ENCODE results near the gene BRCA2.

The BRCA2 gene, protein sequence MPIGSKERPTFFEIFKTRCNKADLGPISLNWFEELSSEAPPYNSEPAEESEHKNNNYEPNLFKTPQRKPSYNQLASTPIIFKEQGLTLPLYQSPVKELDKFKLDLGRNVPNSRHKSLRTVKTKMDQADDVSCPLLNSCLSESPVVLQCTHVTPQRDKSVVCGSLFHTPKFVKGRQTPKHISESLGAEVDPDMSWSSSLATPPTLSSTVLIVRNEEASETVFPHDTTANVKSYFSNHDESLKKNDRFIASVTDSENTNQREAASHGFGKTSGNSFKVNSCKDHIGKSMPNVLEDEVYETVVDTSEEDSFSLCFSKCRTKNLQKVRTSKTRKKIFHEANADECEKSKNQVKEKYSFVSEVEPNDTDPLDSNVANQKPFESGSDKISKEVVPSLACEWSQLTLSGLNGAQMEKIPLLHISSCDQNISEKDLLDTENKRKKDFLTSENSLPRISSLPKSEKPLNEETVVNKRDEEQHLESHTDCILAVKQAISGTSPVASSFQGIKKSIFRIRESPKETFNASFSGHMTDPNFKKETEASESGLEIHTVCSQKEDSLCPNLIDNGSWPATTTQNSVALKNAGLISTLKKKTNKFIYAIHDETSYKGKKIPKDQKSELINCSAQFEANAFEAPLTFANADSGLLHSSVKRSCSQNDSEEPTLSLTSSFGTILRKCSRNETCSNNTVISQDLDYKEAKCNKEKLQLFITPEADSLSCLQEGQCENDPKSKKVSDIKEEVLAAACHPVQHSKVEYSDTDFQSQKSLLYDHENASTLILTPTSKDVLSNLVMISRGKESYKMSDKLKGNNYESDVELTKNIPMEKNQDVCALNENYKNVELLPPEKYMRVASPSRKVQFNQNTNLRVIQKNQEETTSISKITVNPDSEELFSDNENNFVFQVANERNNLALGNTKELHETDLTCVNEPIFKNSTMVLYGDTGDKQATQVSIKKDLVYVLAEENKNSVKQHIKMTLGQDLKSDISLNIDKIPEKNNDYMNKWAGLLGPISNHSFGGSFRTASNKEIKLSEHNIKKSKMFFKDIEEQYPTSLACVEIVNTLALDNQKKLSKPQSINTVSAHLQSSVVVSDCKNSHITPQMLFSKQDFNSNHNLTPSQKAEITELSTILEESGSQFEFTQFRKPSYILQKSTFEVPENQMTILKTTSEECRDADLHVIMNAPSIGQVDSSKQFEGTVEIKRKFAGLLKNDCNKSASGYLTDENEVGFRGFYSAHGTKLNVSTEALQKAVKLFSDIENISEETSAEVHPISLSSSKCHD (N-terminal part only)

DNA sequence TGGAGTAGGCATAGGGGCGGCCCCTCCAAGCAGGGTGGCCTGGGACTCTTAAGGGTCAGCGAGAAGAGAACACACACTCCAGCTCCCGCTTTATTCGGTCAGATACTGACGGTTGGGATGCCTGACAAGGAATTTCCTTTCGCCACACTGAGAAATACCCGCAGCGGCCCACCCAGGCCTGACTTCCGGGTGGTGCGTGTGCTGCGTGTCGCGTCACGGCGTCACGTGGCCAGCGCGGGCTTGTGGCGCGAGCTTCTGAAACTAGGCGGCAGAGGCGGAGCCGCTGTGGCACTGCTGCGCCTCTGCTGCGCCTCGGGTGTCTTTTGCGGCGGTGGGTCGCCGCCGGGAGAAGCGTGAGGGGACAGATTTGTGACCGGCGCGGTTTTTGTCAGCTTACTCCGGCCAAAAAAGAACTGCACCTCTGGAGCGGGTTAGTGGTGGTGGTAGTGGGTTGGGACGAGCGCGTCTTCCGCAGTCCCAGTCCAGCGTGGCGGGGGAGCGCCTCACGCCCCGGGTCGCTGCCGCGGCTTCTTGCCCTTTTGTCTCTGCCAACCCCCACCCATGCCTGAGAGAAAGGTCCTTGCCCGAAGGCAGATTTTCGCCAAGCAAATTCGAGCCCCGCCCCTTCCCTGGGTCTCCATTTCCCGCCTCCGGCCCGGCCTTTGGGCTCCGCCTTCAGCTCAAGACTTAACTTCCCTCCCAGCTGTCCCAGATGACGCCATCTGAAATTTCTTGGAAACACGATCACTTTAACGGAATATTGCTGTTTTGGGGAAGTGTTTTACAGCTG, at the start of gene BRCA2, which contains the start of gene ZAR1L:
TSS of gene BRCA2 (plus strand) at position 271 of the 790 bp plus-strand sequence. CDS start 953 bp downstream, outside the sequence.
TSS of gene ZAR1L (minus strand) at position 126 of the 790 bp plus-strand sequence. CDS start 3,438 bp downstream, outside the sequence.
- peak; percentile 90 for DNase-seq

DNA sequence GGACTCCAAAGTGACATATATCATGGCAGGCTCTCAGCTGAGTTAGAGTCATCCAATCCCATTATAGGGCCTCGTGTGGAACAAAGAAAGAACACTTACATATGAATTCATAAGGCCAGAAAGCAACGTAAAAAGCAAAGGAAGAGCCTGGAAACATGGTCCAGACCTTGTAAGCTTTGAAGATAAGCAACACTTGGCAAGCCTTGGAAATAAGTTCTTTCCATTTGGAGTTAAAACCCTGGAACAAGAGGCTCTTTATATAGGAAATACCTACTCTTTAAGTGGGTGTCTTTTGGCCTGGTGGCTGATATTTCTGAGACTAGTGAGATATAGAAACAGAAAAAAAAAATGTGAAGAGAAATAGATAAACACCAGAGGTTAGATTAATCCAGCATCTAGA, 49.6 kb upstream of the BRCA2 start:
- DNase-seq: no peak

DNA sequence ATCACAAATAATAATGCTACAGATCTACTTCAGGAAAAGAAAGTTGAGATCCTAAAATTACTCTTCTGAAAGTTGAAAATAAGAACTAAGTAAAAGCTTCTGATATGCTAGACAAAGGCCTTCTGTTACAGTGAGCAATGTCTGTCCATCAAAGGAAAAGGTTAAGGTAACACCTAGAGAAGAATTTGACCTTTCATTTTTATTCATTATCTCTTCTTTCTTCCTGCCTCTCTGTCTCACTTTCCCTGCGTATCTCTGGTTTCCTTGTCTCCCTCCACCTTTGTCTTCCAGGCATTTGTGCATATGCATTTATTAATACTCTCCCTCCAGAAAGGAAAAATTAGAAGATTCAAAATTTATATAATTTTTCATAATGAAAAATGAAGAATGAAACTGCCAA, 49.2 kb upstream of the BRCA2 start:
- no peak for DNase-seq

DNA sequence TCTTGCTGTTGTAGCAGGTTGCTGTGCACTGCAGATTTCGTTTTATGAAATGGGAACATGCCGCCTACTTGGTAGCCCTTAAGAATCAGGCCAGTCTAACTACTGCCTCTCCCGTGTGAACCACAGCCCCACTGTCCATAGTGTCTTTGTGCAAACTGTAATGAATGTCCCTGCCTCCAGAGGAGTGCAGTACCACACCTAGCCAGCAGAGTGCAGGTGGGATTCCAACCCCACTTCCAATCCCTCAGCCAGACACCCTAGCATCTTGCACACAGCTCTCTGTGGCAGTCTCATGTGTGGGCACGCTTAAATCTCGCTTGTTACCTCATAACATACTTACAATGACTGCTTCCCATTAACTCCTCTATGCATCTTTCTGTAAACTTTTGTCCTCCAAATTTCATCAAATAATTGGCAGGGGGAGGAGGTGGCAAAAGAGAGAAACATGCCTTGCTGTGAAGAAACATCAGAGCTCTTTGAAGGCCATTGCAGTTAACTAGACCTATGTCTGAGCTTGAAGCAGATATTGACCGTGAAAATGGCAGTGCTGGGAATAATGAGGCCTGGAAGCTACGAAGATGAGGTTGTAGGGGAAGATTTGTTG, 47.4 kb upstream of the BRCA2 start:
- peak; percentile 25 for DNase-seq

DNA sequence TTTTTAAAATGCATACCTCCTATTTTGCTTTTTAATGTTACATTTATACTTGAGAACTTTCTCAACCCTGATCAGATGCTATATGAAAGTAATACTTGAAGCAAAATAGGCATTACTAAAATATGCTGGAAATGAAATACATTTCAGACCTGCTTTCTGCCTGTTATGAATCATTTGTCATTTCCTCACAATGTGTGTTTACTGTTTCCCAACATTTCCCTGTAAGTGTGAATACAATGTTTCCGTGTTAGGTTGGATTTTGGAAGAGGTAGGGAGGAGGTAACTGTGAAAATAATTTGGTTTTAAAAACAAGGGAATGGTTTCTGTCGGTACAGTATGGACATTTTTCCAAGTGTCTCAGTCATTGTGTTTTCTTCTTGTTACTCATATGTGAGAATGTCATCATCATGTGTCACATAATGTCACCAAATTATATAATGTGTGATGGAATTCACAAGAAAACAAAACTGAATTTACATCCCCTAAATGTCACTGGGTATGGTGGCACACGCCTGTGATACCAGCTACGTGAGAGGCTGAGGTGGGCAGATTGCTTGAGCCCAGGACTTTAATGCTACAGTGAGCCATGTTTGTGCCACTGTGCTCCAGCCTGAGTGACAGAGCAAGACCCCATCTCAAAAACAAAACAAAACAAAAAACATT, 43.2 kb upstream of the BRCA2 start:
- DNase-seq: no peak

DNA sequence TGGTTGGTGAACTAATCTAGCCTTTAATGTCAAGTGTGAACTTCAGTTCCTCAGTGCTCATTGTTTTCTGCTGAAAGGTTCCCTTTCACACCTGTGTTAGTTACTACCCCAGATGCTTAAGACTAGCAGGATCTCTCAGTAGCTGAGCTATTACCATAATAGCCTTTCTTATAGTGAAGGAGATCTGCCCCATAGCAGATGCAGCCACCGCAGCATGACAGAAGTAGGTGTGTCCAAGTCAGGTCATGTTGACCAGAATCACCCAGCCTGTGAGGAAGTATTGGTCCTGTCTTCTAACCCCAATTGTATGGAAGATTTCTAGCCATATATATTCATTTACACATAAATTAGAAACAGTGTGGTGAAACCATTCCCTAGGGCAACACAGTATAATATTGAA, 37.5 kb upstream of the BRCA2 start:
- DNase-seq: no peak

DNA sequence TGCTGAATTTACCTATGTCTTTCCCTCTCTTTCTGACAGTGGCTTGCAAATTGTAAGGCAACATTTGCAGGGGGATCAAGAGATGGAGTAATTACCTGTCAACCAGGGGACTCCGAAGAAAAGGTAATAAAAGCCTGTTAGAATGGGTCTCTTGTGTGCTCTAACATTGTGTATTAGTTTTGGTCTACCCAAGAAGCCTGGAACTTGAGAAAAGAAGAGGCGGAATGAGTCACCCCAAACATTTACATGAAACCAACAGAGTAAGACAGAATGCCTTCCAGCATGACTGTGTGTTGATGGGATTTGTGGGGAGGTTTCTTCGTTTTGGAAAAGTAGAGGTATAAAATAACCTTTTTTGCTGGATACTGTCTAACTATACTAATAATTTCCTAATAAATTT, 36.9 kb upstream of the BRCA2 start:
- DNase-seq: no peak

DNA sequence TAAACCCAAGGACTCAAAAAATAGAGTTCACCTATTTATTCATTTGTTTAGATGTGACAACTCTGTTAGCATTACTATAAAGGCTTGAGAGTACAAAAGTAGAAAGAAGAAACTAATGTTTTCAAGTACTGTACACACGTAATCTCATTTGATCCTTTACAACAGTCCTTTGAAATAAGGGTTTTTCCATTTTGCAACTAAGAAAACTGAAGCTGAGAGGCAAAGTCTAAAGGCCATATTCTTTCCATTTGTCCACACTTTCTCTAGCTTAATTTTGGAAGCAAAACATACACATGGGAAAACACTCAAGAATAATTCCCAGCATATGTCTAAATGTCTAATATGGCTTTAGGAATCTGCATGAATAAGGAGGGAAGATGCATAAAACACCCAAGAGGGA, 34.2 kb upstream of the BRCA2 start:
- no peak for DNase-seq

DNA sequence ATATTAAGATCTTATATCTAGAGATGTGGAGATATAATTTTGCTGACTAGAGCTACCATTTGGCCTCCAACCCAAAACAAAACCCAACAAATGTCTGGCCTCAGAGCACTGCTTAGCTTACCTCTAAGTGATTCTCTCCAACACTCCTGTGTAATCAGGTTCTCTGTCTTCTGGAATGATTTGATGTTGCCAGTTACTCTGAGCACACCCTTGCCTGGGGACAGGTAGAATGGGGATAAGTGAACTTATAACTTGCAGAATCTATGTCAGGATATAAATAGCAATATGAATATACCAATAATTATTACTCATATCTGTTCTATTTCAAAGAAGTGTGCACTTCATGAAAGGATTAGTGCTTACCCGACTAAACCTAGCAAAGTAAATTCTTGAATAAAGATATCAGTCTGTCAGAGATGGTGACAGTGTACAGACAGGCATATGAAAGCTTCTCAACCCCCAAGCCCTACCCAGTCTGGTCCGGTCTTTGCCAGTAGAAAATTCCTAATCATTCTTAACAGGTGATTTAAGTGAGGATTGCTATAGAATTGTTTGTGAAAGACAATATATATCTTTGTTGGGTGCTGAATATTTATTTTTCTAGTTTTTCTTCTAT, 33.1 kb upstream of the BRCA2 start:
- DNase-seq: no peak

DNA sequence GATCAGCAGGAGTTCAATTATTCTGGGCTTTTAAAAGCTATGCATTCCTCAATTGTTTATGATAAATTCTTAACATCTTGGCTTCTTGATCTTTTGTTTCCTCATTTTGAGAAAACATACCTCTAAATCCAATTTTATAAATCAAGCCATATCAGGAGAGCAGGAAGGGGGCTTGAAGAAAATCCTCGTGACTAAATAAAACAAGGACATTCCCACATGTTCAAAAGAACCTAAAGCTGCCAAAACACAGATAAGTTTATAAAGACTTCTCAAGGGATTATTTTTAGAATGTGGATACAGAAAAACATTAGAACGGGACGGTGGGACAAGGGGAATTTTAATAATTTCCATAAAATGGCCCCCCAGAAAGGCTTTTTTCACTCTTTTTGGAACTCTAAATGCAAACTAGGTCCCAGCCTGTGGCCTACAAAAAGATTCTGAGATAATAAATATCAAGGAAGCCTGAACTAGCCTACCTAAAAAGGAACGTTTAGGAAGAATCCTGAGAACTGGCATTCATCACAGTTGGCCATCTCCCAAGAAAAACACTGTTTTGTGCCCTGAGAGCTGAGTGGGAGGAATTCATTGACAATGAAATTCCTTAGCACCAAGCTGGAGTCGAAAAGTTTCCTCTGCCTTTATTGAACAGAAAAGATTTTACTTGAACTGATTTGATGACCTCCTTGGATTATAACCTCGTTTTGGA, 30.2 kb upstream of the BRCA2 start:
- no peak for DNase-seq

DNA sequence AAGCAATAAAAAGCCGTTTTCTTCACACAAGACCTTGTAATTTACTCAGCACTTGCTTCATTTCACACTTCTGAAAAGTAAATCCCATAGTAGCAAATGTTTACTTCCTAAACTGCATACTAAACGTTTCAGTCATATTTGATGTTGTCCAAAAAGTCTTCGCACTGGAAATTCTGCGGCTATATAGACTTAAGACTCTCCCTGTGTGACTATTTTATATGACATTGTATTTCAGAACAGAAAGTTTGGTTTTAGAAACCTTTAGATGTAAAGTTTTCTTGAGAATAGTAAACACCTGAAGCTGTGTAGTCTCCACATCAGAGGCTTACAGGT, 29.7 kb upstream of the BRCA2 start:
- no peak for DNase-seq

DNA sequence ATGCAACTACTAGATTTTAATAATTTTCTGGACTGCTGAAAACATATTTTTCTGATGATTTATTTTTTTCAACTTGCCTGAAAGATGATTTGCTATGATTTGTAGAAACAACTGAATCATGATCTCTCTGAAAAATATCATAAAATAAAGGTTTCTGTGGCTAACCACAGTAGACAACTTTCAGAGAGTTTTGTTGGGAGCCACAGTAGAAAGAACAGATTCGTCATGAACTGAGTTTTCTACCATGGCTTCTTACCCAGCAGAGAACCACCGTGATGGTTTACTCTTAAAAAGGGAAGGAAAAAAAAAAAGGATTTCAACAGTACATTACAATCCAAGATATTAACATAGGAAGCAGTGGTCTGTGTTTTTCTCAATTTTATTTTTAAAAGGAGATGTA, 18.1 kb upstream of the BRCA2 start:
- no peak for DNase-seq

DNA sequence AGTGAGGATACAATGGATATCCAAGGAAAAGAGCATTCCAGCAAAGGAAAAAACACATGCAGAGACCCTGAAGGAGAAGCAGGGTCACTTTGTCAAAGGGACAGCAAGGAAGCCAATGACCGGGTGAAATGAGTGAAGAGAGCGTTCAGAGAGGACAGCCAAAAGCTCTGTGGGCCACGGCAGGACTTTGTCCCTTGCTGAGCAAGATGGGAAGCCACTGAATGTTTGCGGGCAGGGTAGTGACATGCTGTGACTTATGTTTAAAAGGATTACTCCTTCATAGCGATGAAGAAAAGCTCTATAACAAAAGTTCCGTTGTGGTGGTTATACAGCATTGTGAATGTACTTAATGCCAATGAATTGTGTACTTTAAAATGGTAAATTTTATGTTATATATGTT, 16.6 kb upstream of the BRCA2 start:
- DNase-seq: no peak

DNA sequence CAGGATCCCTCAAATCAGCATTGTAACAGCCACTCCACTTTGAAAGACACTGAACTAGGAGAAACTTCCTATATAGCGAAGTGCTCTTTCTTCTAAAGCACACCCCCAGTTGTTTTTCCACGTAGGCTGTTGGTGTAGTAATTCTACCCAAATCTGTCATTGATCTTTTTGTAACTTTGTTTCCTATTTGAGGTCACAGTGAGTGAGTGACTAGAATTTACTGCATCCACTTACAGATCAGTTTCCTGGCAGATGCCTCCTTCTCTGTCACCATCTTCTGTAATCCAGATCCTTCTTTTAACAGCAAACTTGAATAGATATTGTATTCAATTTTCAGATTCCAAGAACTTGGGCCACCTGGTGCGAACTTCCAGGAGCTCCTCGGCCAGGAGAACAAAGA, 15.4 kb upstream of the BRCA2 start:
- DNase-seq: no peak

DNA sequence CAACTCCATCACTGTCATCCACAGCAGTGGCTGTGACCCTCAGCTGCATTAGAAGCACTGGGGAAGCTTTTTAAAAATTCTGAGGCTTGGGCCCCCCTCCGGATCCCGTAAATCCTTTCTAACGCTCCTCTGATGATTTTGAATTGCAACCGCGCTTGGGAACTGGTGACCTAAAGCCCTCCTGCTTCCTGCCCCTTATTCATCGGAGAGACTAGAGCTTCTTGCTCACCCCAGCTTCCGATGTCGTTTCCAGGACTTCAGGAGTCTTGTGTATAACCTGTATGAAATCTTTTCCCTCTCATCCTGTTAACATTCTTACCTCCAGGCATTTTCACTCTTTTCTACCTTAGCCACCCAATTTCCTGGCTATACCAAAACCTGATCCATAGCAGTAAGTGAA, 14.9 kb upstream of the BRCA2 start:
- no peak for DNase-seq

DNA sequence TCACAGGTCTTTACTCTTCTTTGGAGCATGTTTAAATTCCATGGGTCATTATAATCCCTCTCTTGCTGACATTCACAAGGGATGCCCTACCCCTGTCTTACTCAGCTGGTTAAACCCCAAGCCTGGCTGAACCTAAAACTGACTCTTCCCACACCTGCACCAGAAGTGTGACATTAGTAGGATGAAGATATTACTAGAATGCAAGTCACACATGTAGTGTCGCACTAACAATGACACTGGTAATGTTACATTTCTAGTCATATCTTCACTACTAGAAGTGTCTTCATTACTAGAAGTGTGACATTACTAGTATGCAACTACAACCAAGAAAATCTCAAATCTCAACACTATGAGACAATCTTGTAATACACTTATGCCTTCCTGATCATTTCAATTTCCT, 14.4 kb upstream of the BRCA2 start:
- DNase-seq: no peak

DNA sequence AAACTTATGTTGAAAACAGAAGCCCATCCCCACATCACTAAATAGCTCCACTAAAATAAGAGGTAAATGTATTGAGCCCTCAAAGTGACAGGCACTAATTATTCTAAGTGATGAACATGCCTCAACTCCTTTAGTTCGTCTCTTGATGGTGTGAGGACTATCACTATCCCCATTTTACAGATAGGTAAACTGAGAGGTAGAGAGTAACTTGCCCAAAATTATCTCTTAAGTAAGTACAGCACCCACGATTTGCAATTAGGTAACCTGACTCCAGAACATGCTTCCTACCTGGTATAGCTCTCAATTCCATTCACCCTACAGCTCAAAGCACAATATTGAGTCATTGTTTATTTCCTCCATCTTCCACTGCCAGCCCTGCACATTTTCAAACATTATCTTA, 12.8 kb upstream of the BRCA2 start:
- DNase-seq: no peak

DNA sequence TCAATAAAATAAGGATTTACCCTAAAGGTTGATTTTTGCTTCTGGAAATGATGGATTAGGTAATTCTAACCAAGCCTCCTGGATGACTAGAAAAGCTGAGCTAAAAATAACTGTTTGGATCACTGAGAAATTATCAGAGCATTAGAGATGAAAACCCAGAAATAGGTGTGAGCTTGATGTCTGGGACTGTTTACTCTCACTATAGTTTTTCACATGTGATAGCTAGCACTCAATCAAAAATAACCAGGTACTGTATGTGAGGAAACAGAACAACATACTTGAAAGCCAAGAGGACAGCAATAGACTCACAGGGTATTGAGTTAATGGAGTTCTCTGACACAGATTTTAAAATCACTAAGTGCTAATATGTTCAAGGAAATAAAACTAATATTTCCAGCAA, 9.7 kb upstream of the BRCA2 start:
- DNase-seq: no peak

DNA sequence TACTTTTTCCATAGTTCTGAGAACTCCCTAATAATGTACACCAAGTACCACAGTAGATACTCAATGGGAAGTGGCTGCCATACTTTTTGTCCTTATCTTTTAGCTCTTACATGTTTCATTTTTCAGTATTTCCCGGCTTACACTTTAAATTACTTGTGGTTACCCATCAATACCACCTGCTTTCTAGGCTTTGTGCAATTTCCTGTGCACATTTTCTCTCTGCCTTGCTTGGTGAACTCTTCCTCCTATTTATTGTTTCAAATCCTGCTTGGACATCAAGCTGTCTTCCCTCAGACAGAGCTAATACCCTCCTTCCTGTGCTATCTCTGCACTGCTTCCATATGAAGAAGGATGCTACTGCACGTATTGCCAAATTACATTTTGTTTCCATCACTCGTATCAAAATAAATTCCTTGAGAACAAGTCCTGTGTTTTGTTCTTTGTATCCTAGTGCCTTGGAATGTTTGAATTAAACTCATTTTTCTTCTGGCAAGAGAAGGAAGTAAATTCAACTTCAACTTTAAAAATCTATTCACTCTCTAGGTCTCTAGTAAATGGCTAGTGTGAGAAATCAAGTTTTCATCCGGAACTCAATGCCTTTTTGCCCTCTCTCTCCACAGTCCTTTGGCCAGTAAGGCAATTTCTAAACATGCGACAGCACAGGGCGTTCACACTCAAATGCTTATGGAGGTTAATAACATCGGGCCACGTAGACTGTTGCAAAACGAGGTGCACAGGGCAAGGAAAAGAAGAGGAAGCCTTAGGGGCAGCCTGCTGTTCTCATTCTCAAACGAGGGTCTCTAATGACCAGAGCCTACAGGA, 5.8 kb upstream of the BRCA2 start:
- DNase-seq: no peak

All from RPMI8226 (cell line).